K562 (cell line): Measurements from ENCODE around the gene NRCAM. TPM values are rescaled to one million over a fixed set of nuclear protein-coding genes. Genes with fewer than 3 reads are reported as not detected.

ENCODE experiments used
- ATAC-seq: fragments of 200-7000 bp; cut with Tn5 transposase; 3 replicates; pipeline ENCODE4 v1.9.1; 2020; ENCODE audit warnings: moderate library complexity
- BruUV-seq: library from RNA; stranded (reverse); fragments of 400-500 nt; replicated peaks from 2 replicates; lab custom pipeline; 2021; lab: Mats Ljungman, UMichigan
- CTCF ChIA-PET: fragments of 300-600 bp; formaldehyde crosslinking; extraction: SDS; loops from one replicate; lab custom pipeline; 2021; ENCODE audit warnings: low intra/inter-chr PET ratio; lab: Yijun Ruan, JAX
- POLR2A ChIA-PET: fragments of 300-600, 350-650 bp; sonication (Branson Sonifier 250); formaldehyde crosslinking; extraction: SDS; loops from one replicate; lab custom pipeline; 2021; ENCODE audit warnings: antibody characterized with exemption, inconsistent platforms; lab: Yijun Ruan, JAX
- DNase-seq, 4 experiments: peaks; one replicate each; pipeline versions ENCODE4 v3.0.0 to v3.0.0-alpha.2; 2011 to 2018; ENCODE audit warnings: low spot score in 3 of 4, mixed read lengths in 3 of 4; ENCODE audit errors: extremely low read depth in 1 of 4
- FAIRE-seq: peaks from 2 replicates; lab custom pipeline; 2011; peaks lifted over from hg19 to GRCh38; lab: Jason Lieb, UNC
- H2AFZ ChIP-seq: 2 replicates; pipeline ENCODE4 v1.6.0; 2011; ENCODE audit warnings: low read depth, low read length, control low read depth, inconsistent platforms
- H3K27ac ChIP-seq: fragments of 200-600 bp; 3 replicates; pipeline ENCODE4 v1.8.0; 2011; ENCODE audit warnings: low read depth, mild to moderate bottlenecking, control low read depth, inconsistent platforms, low read length, moderate library complexity, mixed read lengths; ENCODE audit errors: extremely low read depth
- H3K27me3 ChIP-seq, 2 experiments: fragments of 300-600 bp in 1 of 2; 2 replicates in 1 of 2; 3 replicates in 1 of 2; pipeline versions ENCODE4 v1.6.0 to v1.8.0; 2011; ENCODE audit warnings: inconsistent platforms in 2 of 2, low read length in 2 of 2, mild to moderate bottlenecking in 1 of 2, mixed read lengths in 1 of 2, moderate library complexity in 1 of 2; ENCODE audit not compliant: control insufficient read depth in 2 of 2, insufficient read depth in 2 of 2
- H3K36me3 ChIP-seq: fragments of 300-600 bp; 3 replicates; pipeline ENCODE4 v1.8.0; 2011; ENCODE audit warnings: mild to moderate bottlenecking, low read length, inconsistent platforms; ENCODE audit not compliant: control insufficient read depth, insufficient read depth
- H3K4me1 ChIP-seq, 2 experiments: fragments of 200-600 bp in 1 of 2; replicated peaks in 1 of 2; 2 replicates in 1 of 2; 3 replicates in 1 of 2; pipeline versions ENCODE4 v1.5.1 to v1.8.0; 2011; ENCODE audit warnings: inconsistent platforms in 2 of 2, low read length in 2 of 2, mild to moderate bottlenecking in 1 of 2, mixed read lengths in 1 of 2, moderate library complexity in 1 of 2; ENCODE audit not compliant: control insufficient read depth in 2 of 2, insufficient read depth in 2 of 2
- H3K4me2 ChIP-seq: 2 replicates; pipeline ENCODE4 v1.6.1; 2011; ENCODE audit warnings: low read length, control low read depth, inconsistent platforms, mixed read lengths; ENCODE audit not compliant: insufficient read depth
- H3K4me3 ChIP-seq: fragments of 200-600 bp; sonication (generic), shearing (Covaris generic); 2 replicates; pipeline ENCODE4 v1.5.1; 2016; ENCODE audit warnings: control low read depth, inconsistent platforms
- H3K79me2 ChIP-seq: fragments of 200-600 bp; 3 replicates; pipeline ENCODE4 v1.8.0; 2011; ENCODE audit warnings: low read length, inconsistent platforms; ENCODE audit not compliant: control insufficient read depth, insufficient read depth
- H3K9ac ChIP-seq, 2 experiments: 2 replicates each; pipeline versions ENCODE4 v1.6.0 to v1.6.1; 2011; ENCODE audit warnings: low read depth in 2 of 2, low read length in 2 of 2, control low read depth in 1 of 2, inconsistent platforms in 1 of 2, mild to moderate bottlenecking in 1 of 2, mixed read lengths in 1 of 2; ENCODE audit not compliant: insufficient read depth in 1 of 2
- H3K9me1 ChIP-seq: one replicate; pipeline ENCODE4 v1.6.0; 2011; ENCODE audit warnings: inconsistent platforms, mild to moderate bottlenecking, low read length, moderate library complexity; ENCODE audit not compliant: control insufficient read depth, insufficient read depth
- H3K9me3 ChIP-seq: replicated peaks from 2 replicates; pipeline ENCODE4 v1.5.1; 2011; ENCODE audit warnings: low read depth, low read length, inconsistent platforms; ENCODE audit not compliant: control insufficient read depth, insufficient read depth
- H4K20me1 ChIP-seq: replicated peaks from 2 replicates; pipeline ENCODE4 v1.6.1; 2011; ENCODE audit warnings: low read length, inconsistent platforms, mixed read lengths; ENCODE audit not compliant: control insufficient read depth, insufficient read depth
- CBX8 ChIP-seq: fragments of 200-600 bp; sonication (generic); IDR thresholded peaks from 2 replicates; pipeline ENCODE4 v1.6.1; 2012; ENCODE audit warnings: borderline replicate concordance, mixed run types, low read depth, mild to moderate bottlenecking, moderate library complexity, mixed read lengths, low read length, control low read depth, inconsistent platforms; ENCODE audit not compliant: poor library complexity, severe bottlenecking; ENCODE audit errors: extremely low read depth
- EGR1 ChIP-seq: fragments of 450-650 bp; conservative IDR thresholded peaks from 2 replicates; pipeline ENCODE4 v1.6.1; 2017; ENCODE audit warnings: mild to moderate bottlenecking
- FOXA3 ChIP-seq, 2 experiments: fragments of 450-650 bp in 1 of 2; sonication (generic) in 1 of 2; formaldehyde crosslinking; IDR thresholded peaks in 1 of 2; conservative IDR thresholded peaks in 1 of 2; 2 replicates each; pipeline versions ENCODE4 v1.4.0 to v1.8.0; 2020 to 2022; ENCODE audit warnings: mild to moderate bottlenecking in 2 of 2, missing genetic modification reagents in 1 of 2
- GATAD2B ChIP-seq: fragments of 450-650 bp; IDR thresholded peaks from 2 replicates; pipeline ENCODE4 v1.6.1; 2017; ENCODE audit warnings: mild to moderate bottlenecking, borderline replicate concordance
- GTF2F1 ChIP-seq: IDR thresholded peaks from 2 replicates; pipeline ENCODE4 v1.6.1; 2011; ENCODE audit warnings: low read depth, low read length, improper control_type of control experiment
- HDAC2 ChIP-seq: fragments of 450-650 bp; IDR thresholded peaks from 2 replicates; pipeline ENCODE4 v1.6.1; 2016; ENCODE audit warnings: mild to moderate bottlenecking
- PHB2 ChIP-seq: fragments of 450-650 bp; IDR thresholded peaks from 2 replicates; pipeline ENCODE4 v1.6.1; 2017; ENCODE audit warnings: low read depth
- ZNF12 ChIP-seq: sonication (generic); formaldehyde crosslinking; IDR thresholded peaks from 2 replicates; pipeline ENCODE4 v1.4.0; 2020; ENCODE audit warnings: mild to moderate bottlenecking, missing genetic modification reagents
- ZNF174 ChIP-seq: fragments of 250-450 bp; sonication (Bioruptor Pico); IDR thresholded peaks from 2 replicates; pipeline ENCODE4 v1.4.0; 2020; ENCODE audit warnings: mild to moderate bottlenecking
- WGBS: fragments of 100-300 bp; shearing (Covaris generic); methylation state at CpG from one replicate; pipeline ENCODE4 v1.1.6; 2016; ENCODE audit warnings: low coverage, mixed read lengths; ENCODE audit not compliant: insufficient coverage; ENCODE audit errors: missing lambda C conversion rate; 5-methylcytosine and 5-hydroxymethylcytosine counted together
- in situ Hi-C: fragments of 300-500 bp; cut with MboI; formaldehyde crosslinking; loops from 4 replicates; pipeline ENCODE4 v1.15.0; 2018; ENCODE audit warnings: inconsistent platforms, mixed read lengths
- intact Hi-C: fragments of 100-400 bp; cut with micrococcal nuclease; formaldehyde crosslinking; loops from 2 replicates; pipeline ENCODE4 v1.14.2; 2022
- polyA plus RNA-seq, 8 experiments: library from polyadenylated mRNA; depleted of rRNA in 4 of 8; stranded (reverse) in 5 of 8; unstranded in 3 of 8; fragments of >200 nt; fragmentation: Nextera tagmentation in 2 of 8; fragmentation: Illumina TruSeq in 1 of 8; extraction: Ambion mirVana in 2 of 8; extraction: Trizol in 1 of 8; gene quantifications; 2 replicates each; pipeline versions ENCODE4 v1.2.1 to v1.2.3, GENCODE V29; 2011 to 2014; ENCODE audit warnings: inconsistent platforms in 1 of 8, missing spikeins in 1 of 8
- total RNA-seq, 7 experiments: library from RNA; depleted of rRNA in 6 of 7; stranded (reverse); fragments of >200 nt in 6 of 7; fragmentation: Illumina TruSeq in 2 of 7; extraction: Trizol in 2 of 7; gene quantifications; 2 replicates each; pipeline versions ENCODE4 v1.2.1 to v1.2.3, GENCODE V29; 2011 to 2021; ENCODE audit warnings: low replicate concordance in 1 of 7
- TF ChIP-seq, protein P1 (sequence below): sonication (generic); formaldehyde crosslinking; IDR thresholded peaks from 2 replicates; pipeline ENCODE4 v1.8.0; 2022; ENCODE audit warnings: missing genetic modification reagents, mild to moderate bottlenecking, borderline replicate concordance
- TF ChIP-seq, protein P2 (sequence below): fragments of 450-650 bp; IDR thresholded peaks from 2 replicates; pipeline ENCODE4 v1.7.0; 2016; ENCODE audit warnings: borderline replicate concordance

Gene NRCAM
- total and polyA plus RNA-seq, 9 of the 15 experiments (the other 6 are each of a cell fraction or from before 2014, with no cell fraction given) = 0.03 to 0.54 (median 0.12) TPM; not detected in 1

DNA sequence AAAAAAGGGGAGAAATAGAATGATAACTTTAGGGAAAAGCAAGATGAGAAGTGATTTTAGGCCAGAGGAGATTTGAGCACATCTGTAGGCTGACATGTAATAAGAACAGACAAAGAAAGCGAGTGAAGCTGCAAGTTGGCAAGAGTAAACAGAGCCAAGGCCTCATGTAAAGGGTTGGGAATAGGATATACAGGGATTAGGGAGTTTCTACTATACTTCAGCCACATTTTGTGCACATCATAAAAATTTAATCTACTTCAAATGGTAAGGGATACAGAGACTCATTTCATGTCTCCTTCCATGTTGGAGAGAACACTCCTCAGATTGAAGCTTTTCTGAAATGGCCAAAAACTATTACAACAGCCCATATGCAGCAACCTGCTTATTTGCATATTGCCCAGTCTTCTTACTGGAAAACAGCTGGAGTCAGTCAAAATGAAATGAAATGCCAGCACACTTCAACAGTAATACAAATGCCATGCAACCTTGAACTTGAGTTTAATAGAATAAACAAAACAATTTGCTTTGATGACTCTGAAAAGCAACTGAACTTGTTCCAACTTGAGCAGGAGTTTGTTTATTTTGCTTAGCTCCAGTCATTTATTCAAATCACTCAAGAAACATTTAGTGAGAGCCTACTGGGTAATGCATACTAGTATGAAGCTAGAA lies 49.9 kb downstream of the NRCAM start:
- Histone ChIP-seq H3K4me3 (no peak overlapping the region), H2AFZ (no peak overlapping the region), H4K20me1 (no peaks in the 10 kb centered on the region), H3K36me3 (no peaks in the 10 kb centered on the region), H3K9me3 (no peaks in the 10 kb centered on the region), H3K27me3 (peaks cover 32 to 40% of the 10 kb centered on the region in 2 experiments), H3K79me2 (no peaks in the 10 kb centered on the region), H3K4me2 (no peak overlapping the region), H3K9ac (no peak overlapping the region), H3K27ac (no peak overlapping the region), H3K4me1 (no peaks in the 10 kb centered on the region), H3K9me1 (no peaks in the 10 kb centered on the region)
- WGBS = 0% methylated on average over 1 of the region's 1 CpG
- in situ Hi-C loops = no loop called here
- no peak for FAIRE-seq
- TF ChIP-seq CBX8 = no peak
- TF ChIP-seq ZNF174 = no peak
- TF ChIP-seq, protein P1, sequence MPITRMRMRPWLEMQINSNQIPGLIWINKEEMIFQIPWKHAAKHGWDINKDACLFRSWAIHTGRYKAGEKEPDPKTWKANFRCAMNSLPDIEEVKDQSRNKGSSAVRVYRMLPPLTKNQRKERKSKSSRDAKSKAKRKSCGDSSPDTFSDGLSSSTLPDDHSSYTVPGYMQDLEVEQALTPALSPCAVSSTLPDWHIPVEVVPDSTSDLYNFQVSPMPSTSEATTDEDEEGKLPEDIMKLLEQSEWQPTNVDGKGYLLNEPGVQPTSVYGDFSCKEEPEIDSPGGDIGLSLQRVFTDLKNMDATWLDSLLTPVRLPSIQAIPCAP (CRISPR knock-in tag) = no peak
- TF ChIP-seq, protein P2, sequence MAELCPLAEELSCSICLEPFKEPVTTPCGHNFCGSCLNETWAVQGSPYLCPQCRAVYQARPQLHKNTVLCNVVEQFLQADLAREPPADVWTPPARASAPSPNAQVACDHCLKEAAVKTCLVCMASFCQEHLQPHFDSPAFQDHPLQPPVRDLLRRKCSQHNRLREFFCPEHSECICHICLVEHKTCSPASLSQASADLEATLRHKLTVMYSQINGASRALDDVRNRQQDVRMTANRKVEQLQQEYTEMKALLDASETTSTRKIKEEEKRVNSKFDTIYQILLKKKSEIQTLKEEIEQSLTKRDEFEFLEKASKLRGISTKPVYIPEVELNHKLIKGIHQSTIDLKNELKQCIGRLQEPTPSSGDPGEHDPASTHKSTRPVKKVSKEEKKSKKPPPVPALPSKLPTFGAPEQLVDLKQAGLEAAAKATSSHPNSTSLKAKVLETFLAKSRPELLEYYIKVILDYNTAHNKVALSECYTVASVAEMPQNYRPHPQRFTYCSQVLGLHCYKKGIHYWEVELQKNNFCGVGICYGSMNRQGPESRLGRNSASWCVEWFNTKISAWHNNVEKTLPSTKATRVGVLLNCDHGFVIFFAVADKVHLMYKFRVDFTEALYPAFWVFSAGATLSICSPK = no peak
- TF ChIP-seq FOXA3 (CRISPR knock-in tag; conservative IDR thresholded peaks at IDR 0.05 in 1 of 2, IDR thresholded peaks at IDR 0.05 in 1 of 2) = no peak
- no peak for TF ChIP-seq PHB2
- no peak for TF ChIP-seq ZNF12 (CRISPR knock-in tag)
- TF ChIP-seq GTF2F1 = no peak
- no peak for TF ChIP-seq EGR1
- TF ChIP-seq HDAC2 = no peak
- TF ChIP-seq GATAD2B = no peak
- intact Hi-C loops = no loop called here
- no peak for ATAC-seq
- DNase-seq = no peak
- ChIA-PET POLR2A (no interaction called here), CTCF (no interaction called here)
- no TSS peak for BruUV-seq
